ENCODE data around the gene TPD52L3.

Gene TPD52L3

GRCh38 chr9:6330958-6331634, 2.9 kb downstream of the TPD52L3 start:
- TF ChIP-seq CTCF (IDR thresholded peaks at IDR 0.05; ENCODE audit: low read length) (no peak), EZH2 (IDR thresholded peaks at IDR 0.05; ENCODE audit: borderline replicate concordance, low read length) (no peak)
- peaks cover 6% of the 10 kb centered on the region; the same call in 1 of the 2 replicates for H3K9me3 ChIP-seq (ENCODE audit: low read length)
- H3K36me3 ChIP-seq (ENCODE audit: insufficient read depth, low read length) = no peaks in the 10 kb centered on the region
- no peaks in the 10 kb centered on the region for H3K79me2 ChIP-seq (ENCODE audit: insufficient read depth, low read length)
- H3K27me3 ChIP-seq (ENCODE audit: insufficient read depth, low read length) = no peaks in the 10 kb centered on the region
- no peak overlapping the region for H3K4me3 ChIP-seq (ENCODE audit: low read depth, low read length, poor library complexity, severe bottlenecking)
- H3K4me1 ChIP-seq (ENCODE audit: insufficient read depth, low read length, severe bottlenecking) = no peaks in the 10 kb centered on the region
- no peak overlapping the region for H3K27ac ChIP-seq (ENCODE audit: low read depth, low read length, poor library complexity, severe bottlenecking)
- H3K9me2 ChIP-seq (ENCODE audit: low read depth, low read length) = no peaks in the 10 kb centered on the region
- no peaks in the 10 kb centered on the region for H4K20me1 ChIP-seq (ENCODE audit: insufficient read depth, low read length)
- no peaks in the 10 kb centered on the region for H3F3A ChIP-seq (ENCODE audit: insufficient read depth, low read length)
- no peak overlapping the region for H3K4me2 ChIP-seq (ENCODE audit: low read length)
- no peak overlapping the region for H3K9ac ChIP-seq (ENCODE audit: low read length)
- H2AFZ ChIP-seq (ENCODE audit: low read length) = no peak overlapping the region

GRCh38 chr9:6334305-6334704, 6.1 kb downstream of the TPD52L3 start:
- Histone ChIP-seq H3K9ac (ENCODE audit: low read length) (no peak overlapping the region), H3K79me2 (ENCODE audit: insufficient read depth, low read length) (no peaks in the 10 kb centered on the region), H2AFZ (ENCODE audit: low read length) (no peak overlapping the region), H3K4me2 (ENCODE audit: low read length) (no peak overlapping the region), H3F3A (ENCODE audit: insufficient read depth, low read length) (no peaks in the 10 kb centered on the region), H3K4me1 (ENCODE audit: insufficient read depth, low read length, severe bottlenecking) (no peaks in the 10 kb centered on the region), H3K9me3 (ENCODE audit: low read length) (peaks cover 6% of the 10 kb centered on the region; the same call in 1 of the 2 replicates), H3K27me3 (ENCODE audit: insufficient read depth, low read length) (no peaks in the 10 kb centered on the region), H3K36me3 (ENCODE audit: insufficient read depth, low read length) (no peaks in the 10 kb centered on the region), H3K27ac (ENCODE audit: low read depth, low read length, poor library complexity, severe bottlenecking) (no peak overlapping the region), H3K9me2 (ENCODE audit: low read depth, low read length) (no peaks in the 10 kb centered on the region), H4K20me1 (ENCODE audit: insufficient read depth, low read length) (no peaks in the 10 kb centered on the region), H3K4me3 (ENCODE audit: low read depth, low read length, poor library complexity, severe bottlenecking) (no peak overlapping the region)
- TF ChIP-seq CTCF (IDR thresholded peaks at IDR 0.05; ENCODE audit: low read length) (no peak), EZH2 (IDR thresholded peaks at IDR 0.05; ENCODE audit: borderline replicate concordance, low read length) (no peak)

- no peak overlapping the region for H3K9ac ChIP-seq (ENCODE audit: low read length)
- H3K4me1 ChIP-seq (ENCODE audit: insufficient read depth, low read length, severe bottlenecking) = no peaks in the 10 kb centered on the region
- no peak overlapping the region for H3K4me3 ChIP-seq (ENCODE audit: low read depth, low read length, poor library complexity, severe bottlenecking)
- H3K4me2 ChIP-seq (ENCODE audit: low read length) = no peak overlapping the region
- H3K79me2 ChIP-seq (ENCODE audit: insufficient read depth, low read length) = no peaks in the 10 kb centered on the region
- H3K27ac ChIP-seq (ENCODE audit: low read depth, low read length, poor library complexity, severe bottlenecking) = no peak overlapping the region
- no peaks in the 10 kb centered on the region for H3K9me2 ChIP-seq (ENCODE audit: low read depth, low read length)
- no peaks in the 10 kb centered on the region for H3K9me3 ChIP-seq (ENCODE audit: low read length)
- H4K20me1 ChIP-seq (ENCODE audit: insufficient read depth, low read length) = no peaks in the 10 kb centered on the region
- H3K27me3 ChIP-seq (ENCODE audit: insufficient read depth, low read length) = peaks cover 3% of the 10 kb centered on the region; the same call in 1 of the 2 replicates
- TF ChIP-seq EZH2 (IDR thresholded peaks at IDR 0.05; ENCODE audit: borderline replicate concordance, low read length) (no peak), CTCF (IDR thresholded peaks at IDR 0.05; ENCODE audit: low read length) (no peak)
- no peaks in the 10 kb centered on the region for H3K36me3 ChIP-seq (ENCODE audit: insufficient read depth, low read length)
- no peak overlapping the region for H2AFZ ChIP-seq (ENCODE audit: low read length)
- no peaks in the 10 kb centered on the region for H3F3A ChIP-seq (ENCODE audit: insufficient read depth, low read length)
Observed at GRCh38 chr9:6348766-6349165, 20.6 kb downstream of the TPD52L3 start.

Data from OCI-LY1 (cell line).